Suppressor macrophage treated with lipopolysaccharide for 1 hour (primary cell): ENCODE data around the gene TDRD7.
"Not testable (repeated sequence)": the region's sequence is repeated elsewhere in the genome, so short reads cannot be mapped to it uniquely, and the experiment has no call there.

Source experiments
- DNase-seq, 3 donors: peaks; one replicate each; pipeline ENCODE4 v3.0.0-alpha.2; 2020 to 2022

TDRD7 gene

GRCh38 chr9:97479496-97480159 lies 67.7 kb downstream of the TDRD7 start:
- no peak for DNase-seq

- DNase-seq: no peak
Measured at GRCh38 chr9:97480174-97480573, 68.3 kb downstream of the TDRD7 start.

- DNase-seq: no peak
Measured at GRCh38 chr9:97480749-97481148, 68.9 kb downstream of the TDRD7 start.

- DNase-seq: no peak
Measured at GRCh38 chr9:97484134-97484533, 72.2 kb downstream of the TDRD7 start.

GRCh38 chr9:97487107-97487506 lies 75.2 kb downstream of the TDRD7 start:
- no peak for DNase-seq

GRCh38 chr9:97487861-97488260 lies 76.0 kb downstream of the TDRD7 start:
- no peak for DNase-seq

GRCh38 chr9:97491216-97491999 lies 79.5 kb downstream of the TDRD7 start:
- DNase-seq: no peak

GRCh38 chr9:97497558-97498375 lies 85.9 kb downstream of the TDRD7 start:
- DNase-seq: not testable (repeated sequence)

GRCh38 chr9:97498846-97499245 lies 87.0 kb downstream of the TDRD7 start:
- DNase-seq: not testable (repeated sequence)

- no peak for DNase-seq
Measured at GRCh38 chr9:97500263-97500662, 88.4 kb downstream of the TDRD7 start.

GRCh38 chr9:97500765-97501176 lies 88.9 kb downstream of the TDRD7 start:
- no peak for DNase-seq

- DNase-seq: peak; percentile 70 to 95 (median 89)
Measured at GRCh38 chr9:97501177-97501971, 89.5 kb downstream of the TDRD7 start, which contains the start of gene TMOD1. Gene TMOD1 (plus strand): TSS chr9:97501666. CDS start chr9:97524189, 22,523 bp downstream.

- DNase-seq: no peak
Measured at GRCh38 chr9:97501972-97502221, 90.0 kb downstream of the TDRD7 start.

GRCh38 chr9:97502222-97502983 lies 90.5 kb downstream of the TDRD7 start:
- peak in 1 of 3 donors; percentile 27 for DNase-seq

GRCh38 chr9:97502984-97503861 lies 91.3 kb downstream of the TDRD7 start:
- no peak for DNase-seq

- DNase-seq: no peak
Measured at GRCh38 chr9:97503862-97504210, 91.9 kb downstream of the TDRD7 start.

GRCh38 chr9:97504381-97505216 lies 92.7 kb downstream of the TDRD7 start:
- DNase-seq: no peak

- DNase-seq: no peak
Measured at GRCh38 chr9:97505845-97506244, 93.9 kb downstream of the TDRD7 start.

- DNase-seq: no peak
Measured at GRCh38 chr9:97506306-97506705, 94.4 kb downstream of the TDRD7 start.

GRCh38 chr9:97506787-97507186 lies 94.9 kb downstream of the TDRD7 start:
- no peak for DNase-seq
